A549 (cell line): ENCODE measurements around the gene RHOT2.

Experiments used
- CTCF ChIP-seq: fragments of >200 bp; sonication (Bioruptor Twin); formaldehyde crosslinking; IDR thresholded peaks from 3 replicates; pipeline ENCODE4 v1.5.1; 2016
- FOXS1 ChIP-seq: fragments of 250-450 bp; sonication (Bioruptor Pico); IDR thresholded peaks from 2 replicates; pipeline ENCODE4 v1.5.0; 2020; ENCODE audit warnings: mild to moderate bottlenecking, moderate library complexity
- NFE2L2 ChIP-seq: fragments of 150-350 bp; conservative IDR thresholded peaks from 2 replicates; pipeline ENCODE4 v1.6.1; 2014; ENCODE audit warnings: low read length
- POLR2A ChIP-seq: IDR thresholded peaks from 2 replicates; pipeline ENCODE4 v1.6.1; 2012; ENCODE audit warnings: mild to moderate bottlenecking, low read length

DNA sequence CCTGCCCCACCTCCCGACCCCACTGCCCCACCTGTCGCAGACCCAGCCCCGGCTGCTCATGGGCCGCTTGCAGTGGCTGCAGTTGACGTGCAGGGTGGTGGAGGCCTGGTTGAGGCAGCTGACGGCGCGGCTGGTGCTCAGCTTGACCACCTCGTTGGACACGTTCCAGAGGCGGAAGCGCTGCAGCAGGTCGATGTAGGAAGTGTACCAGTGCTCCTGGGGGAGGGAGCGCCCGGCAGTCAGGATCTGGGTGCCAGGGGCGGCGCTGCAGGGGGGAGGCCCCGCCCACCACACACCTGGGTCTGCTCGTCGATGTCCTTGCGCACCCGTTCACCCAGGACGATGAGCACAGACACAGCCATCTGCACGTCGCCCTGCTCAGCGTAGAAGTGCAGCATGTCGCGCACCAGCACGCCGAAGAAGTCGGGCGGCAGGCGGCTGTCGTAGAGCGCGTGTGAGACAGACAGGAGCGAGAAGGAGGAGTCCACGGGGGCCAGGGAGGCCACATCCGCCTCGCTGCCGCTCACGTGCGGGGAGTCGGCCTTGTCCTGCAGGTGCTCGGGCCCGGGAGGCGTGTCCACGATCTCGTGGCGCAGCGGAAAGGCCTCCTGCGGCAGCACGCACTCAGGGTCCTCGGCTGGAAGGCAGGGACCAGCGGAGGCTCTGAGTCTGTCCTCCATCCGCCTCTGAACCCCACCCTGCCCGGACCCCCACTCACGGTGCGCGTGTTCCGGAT, 17.2 kb downstream of the RHOT2 start:
- TF ChIP-seq NFE2L2 = no peak
- TF ChIP-seq CTCF = no peak
- TF ChIP-seq POLR2A = no peak
- TF ChIP-seq FOXS1 = no peak
